ENCODE measurements around the gene WBP4.

The WBP4 gene

GRCh38 chr13:41061075-41061913 lies at the start of gene WBP4:
WBP4 (plus strand) TSS chr13:41061509; CDS start chr13:41061674, 165 bp downstream.
- peak within 1 kb of the TSS; percentile 43 for H2AFZ ChIP-seq (ENCODE audit: low read length, unreplicated experiment)
- peaks cover 68% of the 10 kb centered on the region for H3K79me2 ChIP-seq (ENCODE audit: control insufficient read depth, insufficient read depth, low read length, unreplicated experiment)
- H3K4me1 ChIP-seq (ENCODE audit: control insufficient read depth, insufficient read depth, low read length, unreplicated experiment) = peaks cover 46% of the 10 kb centered on the region
- peak within 1 kb of the TSS; percentile 97 for H3K27ac ChIP-seq (ENCODE audit: low read depth, low read length)
- peaks cover 9% of the 10 kb centered on the region for H3K36me3 ChIP-seq (ENCODE audit: insufficient read depth, low read length)
- H3K27me3 ChIP-seq (ENCODE audit: insufficient read depth, low read length) = no peaks in the 10 kb centered on the region
- H3K4me3 ChIP-seq (ENCODE audit: low read depth, low read length) = peak within 1 kb of the TSS; percentile 88

DNA sequence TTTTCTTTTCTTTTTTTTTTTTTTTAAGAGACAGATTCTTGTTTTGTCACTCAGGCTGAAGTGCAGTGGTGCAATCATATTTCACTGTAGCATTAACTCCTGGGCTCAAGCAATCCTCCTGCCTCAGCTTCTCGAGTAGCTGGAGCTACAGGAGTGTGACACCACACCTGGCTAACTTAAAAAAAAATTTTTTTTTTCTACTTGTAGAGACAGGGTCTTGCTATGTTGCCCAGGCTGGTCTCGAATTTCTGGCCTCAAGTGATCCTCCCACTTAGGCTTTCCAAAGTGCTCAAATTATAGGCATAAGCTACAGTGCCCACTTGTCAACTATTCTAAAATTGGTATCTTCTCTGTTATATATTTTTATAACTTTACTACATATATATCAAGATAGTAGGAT lies 48.8 kb upstream of the WBP4 start:
- Histone ChIP-seq H3K4me1 (ENCODE audit: control insufficient read depth, insufficient read depth, low read length, unreplicated experiment) (peaks cover 13% of the 10 kb centered on the region), H3K27me3 (ENCODE audit: insufficient read depth, low read length) (no peaks in the 10 kb centered on the region), H3K36me3 (ENCODE audit: insufficient read depth, low read length) (no peaks in the 10 kb centered on the region), H2AFZ (ENCODE audit: low read length, unreplicated experiment) (no peak overlapping the region), H3K4me3 (ENCODE audit: low read depth, low read length) (no peak overlapping the region), H3K79me2 (ENCODE audit: control insufficient read depth, insufficient read depth, low read length, unreplicated experiment) (peaks cover 59% of the 10 kb centered on the region), H3K27ac (ENCODE audit: low read depth, low read length) (no peak overlapping the region)

DNA sequence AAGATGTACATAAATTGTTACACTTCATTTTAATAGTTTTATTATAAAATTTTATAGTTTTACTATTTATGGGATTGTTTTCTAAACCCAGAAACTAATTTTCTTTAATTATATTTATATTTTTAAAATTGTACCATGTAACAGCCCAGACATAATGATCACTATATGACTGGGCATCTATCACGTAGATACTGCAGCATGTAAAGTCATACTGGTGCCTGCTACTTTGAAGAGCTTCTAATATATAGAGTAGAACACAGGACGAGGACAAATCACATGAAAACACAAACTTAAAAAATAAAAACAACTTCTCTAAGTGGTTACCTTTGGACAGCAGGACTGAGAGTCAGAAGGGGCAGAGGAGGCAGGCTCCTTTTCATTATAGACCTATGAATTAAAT lies 47.5 kb upstream of the WBP4 start:
- Histone ChIP-seq H3K27me3 (ENCODE audit: insufficient read depth, low read length) (no peaks in the 10 kb centered on the region), H3K4me1 (ENCODE audit: control insufficient read depth, insufficient read depth, low read length, unreplicated experiment) (peaks cover 6% of the 10 kb centered on the region), H3K27ac (ENCODE audit: low read depth, low read length) (no peak overlapping the region), H2AFZ (ENCODE audit: low read length, unreplicated experiment) (no peak overlapping the region), H3K4me3 (ENCODE audit: low read depth, low read length) (no peak overlapping the region), H3K36me3 (ENCODE audit: insufficient read depth, low read length) (no peaks in the 10 kb centered on the region), H3K79me2 (ENCODE audit: control insufficient read depth, insufficient read depth, low read length, unreplicated experiment) (peaks cover 63% of the 10 kb centered on the region)

- Histone ChIP-seq H3K79me2 (ENCODE audit: control insufficient read depth, insufficient read depth, low read length, unreplicated experiment) (peaks cover 62% of the 10 kb centered on the region), H3K36me3 (ENCODE audit: insufficient read depth, low read length) (no peaks in the 10 kb centered on the region), H2AFZ (ENCODE audit: low read length, unreplicated experiment) (no peak overlapping the region), H3K4me1 (ENCODE audit: control insufficient read depth, insufficient read depth, low read length, unreplicated experiment) (peaks cover 20% of the 10 kb centered on the region), H3K27ac (ENCODE audit: low read depth, low read length) (no peak overlapping the region), H3K4me3 (ENCODE audit: low read depth, low read length) (no peak overlapping the region), H3K27me3 (ENCODE audit: insufficient read depth, low read length) (no peaks in the 10 kb centered on the region)
These were observed 45.4 kb upstream of the WBP4 start for GRCh38 chr13:41015920-41016319.

GRCh38 chr13:41017159-41017558 lies 44.1 kb upstream of the WBP4 start:
- H3K4me1 ChIP-seq (ENCODE audit: control insufficient read depth, insufficient read depth, low read length, unreplicated experiment) = peaks cover 20% of the 10 kb centered on the region
- no peak overlapping the region for H3K4me3 ChIP-seq (ENCODE audit: low read depth, low read length)
- no peaks in the 10 kb centered on the region for H3K27me3 ChIP-seq (ENCODE audit: insufficient read depth, low read length)
- no peak overlapping the region for H3K27ac ChIP-seq (ENCODE audit: low read depth, low read length)
- H2AFZ ChIP-seq (ENCODE audit: low read length, unreplicated experiment) = no peak overlapping the region
- no peaks in the 10 kb centered on the region for H3K36me3 ChIP-seq (ENCODE audit: insufficient read depth, low read length)
- H3K79me2 ChIP-seq (ENCODE audit: control insufficient read depth, insufficient read depth, low read length, unreplicated experiment) = peaks cover 66% of the 10 kb centered on the region

GRCh38 chr13:41017817-41018601 lies 43.3 kb upstream of the WBP4 start:
- no peaks in the 10 kb centered on the region for H3K27me3 ChIP-seq (ENCODE audit: insufficient read depth, low read length)
- H3K79me2 ChIP-seq (ENCODE audit: control insufficient read depth, insufficient read depth, low read length, unreplicated experiment) = peaks cover 69% of the 10 kb centered on the region
- H3K4me1 ChIP-seq (ENCODE audit: control insufficient read depth, insufficient read depth, low read length, unreplicated experiment) = peaks cover 20% of the 10 kb centered on the region
- H3K4me3 ChIP-seq (ENCODE audit: low read depth, low read length) = peak overlapping the region; percentile 64
- no peak overlapping the region for H2AFZ ChIP-seq (ENCODE audit: low read length, unreplicated experiment)
- no peak overlapping the region for H3K27ac ChIP-seq (ENCODE audit: low read depth, low read length)
- H3K36me3 ChIP-seq (ENCODE audit: insufficient read depth, low read length) = no peaks in the 10 kb centered on the region

GRCh38 chr13:41018602-41018948 lies 42.7 kb upstream of the WBP4 start:
- Histone ChIP-seq H3K27me3 (ENCODE audit: insufficient read depth, low read length) (no peaks in the 10 kb centered on the region), H3K27ac (ENCODE audit: low read depth, low read length) (peak overlapping the region; percentile 73), H3K79me2 (ENCODE audit: control insufficient read depth, insufficient read depth, low read length, unreplicated experiment) (peaks cover 71% of the 10 kb centered on the region), H3K4me3 (ENCODE audit: low read depth, low read length) (peak overlapping the region; percentile 74), H2AFZ (ENCODE audit: low read length, unreplicated experiment) (no peak overlapping the region), H3K36me3 (ENCODE audit: insufficient read depth, low read length) (no peaks in the 10 kb centered on the region), H3K4me1 (ENCODE audit: control insufficient read depth, insufficient read depth, low read length, unreplicated experiment) (peaks cover 20% of the 10 kb centered on the region)

DNA sequence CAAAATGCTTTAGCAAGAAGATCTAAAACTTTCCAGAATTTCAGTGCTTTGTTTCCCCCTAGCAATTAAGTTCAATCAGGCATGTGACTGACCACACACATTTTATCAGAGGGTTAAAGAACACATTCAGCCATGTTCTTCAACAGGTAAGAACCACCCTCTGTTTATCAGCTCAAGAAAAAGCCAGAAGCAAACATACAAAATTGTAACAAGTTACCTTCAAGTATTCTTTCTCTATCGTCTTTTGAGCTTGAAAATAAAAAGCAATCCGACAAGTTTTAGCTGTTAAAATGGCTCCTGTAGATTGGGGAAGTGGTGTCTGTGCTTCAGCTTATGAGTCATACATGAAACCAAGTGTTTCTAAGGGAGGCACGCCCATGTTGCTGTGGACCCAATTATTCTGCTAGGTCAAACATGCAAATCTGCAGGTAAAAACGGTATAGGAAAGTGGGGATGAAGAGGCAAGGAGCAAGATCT lies 42.3 kb upstream of the WBP4 start, which contains the start of gene ELF1:
Gene ELF1 (minus strand): TSS at position 306 of the 477 bp plus-strand sequence. CDS start 37,262 bp downstream, outside the sequence.
- peaks cover 20% of the 10 kb centered on the region for H3K4me1 ChIP-seq (ENCODE audit: control insufficient read depth, insufficient read depth, low read length, unreplicated experiment)
- peak within 1 kb of the TSS; percentile 74 for H3K4me3 ChIP-seq (ENCODE audit: low read depth, low read length)

GRCh38 chr13:41019578-41020347 lies 41.5 kb upstream of the WBP4 start:
- no peaks in the 10 kb centered on the region for H3K36me3 ChIP-seq (ENCODE audit: insufficient read depth, low read length)
- no peaks in the 10 kb centered on the region for H3K27me3 ChIP-seq (ENCODE audit: insufficient read depth, low read length)
- H3K79me2 ChIP-seq (ENCODE audit: control insufficient read depth, insufficient read depth, low read length, unreplicated experiment) = peaks cover 64% of the 10 kb centered on the region
- peaks cover 20% of the 10 kb centered on the region for H3K4me1 ChIP-seq (ENCODE audit: control insufficient read depth, insufficient read depth, low read length, unreplicated experiment)
- no peak overlapping the region for H3K4me3 ChIP-seq (ENCODE audit: low read depth, low read length)
- H3K27ac ChIP-seq (ENCODE audit: low read depth, low read length) = no peak overlapping the region
- H2AFZ ChIP-seq (ENCODE audit: low read length, unreplicated experiment) = no peak overlapping the region

More for the DNA sequence above, 42.3 kb upstream of the WBP4 start, which contains the start of gene ELF1:
- Histone ChIP-seq H3K27me3 (ENCODE audit: insufficient read depth, low read length) (no peaks in the 10 kb centered on the region), H3K79me2 (ENCODE audit: control insufficient read depth, insufficient read depth, low read length, unreplicated experiment) (peaks cover 71% of the 10 kb centered on the region), H2AFZ (ENCODE audit: low read length, unreplicated experiment) (peak within 1 kb of the TSS; percentile 96), H3K27ac (ENCODE audit: low read depth, low read length) (peak within 1 kb of the TSS; percentile 73), H3K36me3 (ENCODE audit: insufficient read depth, low read length) (no peaks in the 10 kb centered on the region)

DNA sequence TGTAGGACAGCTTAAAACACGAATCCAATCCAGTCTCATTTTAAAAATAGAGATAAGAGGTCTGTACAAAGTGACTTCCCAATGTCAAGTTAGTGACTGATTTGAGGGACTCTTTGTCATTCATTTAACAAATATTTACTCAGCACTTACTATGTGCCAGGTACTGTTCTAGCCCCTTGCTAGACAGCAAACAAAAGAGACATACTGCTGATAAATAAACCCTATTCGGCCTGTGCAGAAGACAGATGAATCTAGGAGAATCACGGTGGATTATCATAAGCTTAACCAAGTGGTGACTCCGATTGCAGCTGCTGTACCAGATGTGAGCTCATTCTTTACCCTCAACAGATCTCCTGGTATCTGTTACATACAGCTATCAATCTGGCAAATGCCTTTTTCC lies 35.8 kb upstream of the WBP4 start:
- Histone ChIP-seq H3K36me3 (ENCODE audit: insufficient read depth, low read length) (no peaks in the 10 kb centered on the region), H3K27me3 (ENCODE audit: insufficient read depth, low read length) (no peaks in the 10 kb centered on the region), H3K79me2 (ENCODE audit: control insufficient read depth, insufficient read depth, low read length, unreplicated experiment) (peaks cover 54% of the 10 kb centered on the region), H3K4me3 (ENCODE audit: low read depth, low read length) (no peak overlapping the region), H2AFZ (ENCODE audit: low read length, unreplicated experiment) (no peak overlapping the region), H3K4me1 (ENCODE audit: control insufficient read depth, insufficient read depth, low read length, unreplicated experiment) (no peaks in the 10 kb centered on the region), H3K27ac (ENCODE audit: low read depth, low read length) (no peak overlapping the region)

Data from ACC112 (cell line).